Suprapubic skin (tissue), 3 donors: Measurements from ENCODE around the gene RABL2A.
"Not testable (repeated sequence)": the region's sequence is repeated elsewhere in the genome, so short reads cannot be mapped to it uniquely, and the experiment has no call there.

Experiments used
- CTCF ChIP-seq, 2 donors: fragments of 200-600 bp in 1 of 2; fragments of 450-650 bp in 1 of 2; sonication (generic) in 1 of 2; IDR thresholded peaks; one replicate each; pipeline ENCODE4 v1.5.1; 2016 to 2019; ENCODE audit warnings: antibody characterized with exemption in 2 of 2, mild to moderate bottlenecking in 1 of 2, moderate library complexity in 1 of 2
- EP300 ChIP-seq: sonication (generic); formaldehyde crosslinking; IDR thresholded peaks from one replicate; pipeline ENCODE4 v1.6.1; 2017; ENCODE audit warnings: antibody characterized with exemption

- not testable (repeated sequence) for TF ChIP-seq CTCF (IDR thresholded peaks at IDR 0.05); EP300
These were observed 28.9 kb upstream of the RABL2A start for GRCh38 chr2:113598180-113598579.
